ENCODE data around the gene OR2A5. TPM values are rescaled to one million over a fixed set of nuclear protein-coding genes. Genes with fewer than 3 reads are reported as not detected.

Gene OR2A5
- total RNA-seq, 2 experiments from 2014 or later = not detected

GRCh38 chr7:144018065-144018464, 30.7 kb upstream of the OR2A5 start:
- H3K4me1 Mint-ChIP-seq (ENCODE audit: low read depth) = no peaks in the 10 kb centered on the region
- H3K9me3 ChIP-seq (ENCODE audit: control insufficient read depth in 1 of 2, insufficient read depth in 1 of 2, low read length in 2 of 2) = no peaks in the 10 kb centered on the region
- ChIA-PET POLR2A (no interaction called here), CTCF (no interaction called here)
- no peak for ATAC-seq (ENCODE audit: poor library complexity)
- intact Hi-C loops (cut with DNase I, micrococcal nuclease) = no loop called here
- H3K4me3 Mint-ChIP-seq = no peak overlapping the region
- DNase-seq = no peak
- H3K27ac ChIP-seq (ENCODE audit: low read depth in 1 of 2, low read length in 2 of 2) = no peak overlapping the region
- no peaks in the 10 kb centered on the region for H3K36me3 ChIP-seq (ENCODE audit: insufficient read depth, low read length)
- H3K36me3 Mint-ChIP-seq (ENCODE audit: low read depth) = no peaks in the 10 kb centered on the region
- no peaks in the 10 kb centered on the region for H3K9me3 Mint-ChIP-seq
- no peak for TF ChIP-seq CTCF (IDR thresholded peaks at IDR 0.05)
- no peak overlapping the region for H3K27ac Mint-ChIP-seq
- H3K27me3 Mint-ChIP-seq = peaks cover 6% of the 10 kb centered on the region
- no peak overlapping the region for H3K4me3 ChIP-seq (ENCODE audit: low read length)
- no peaks in the 10 kb centered on the region for H3K27me3 ChIP-seq (ENCODE audit: control insufficient read depth in 1 of 2, insufficient read depth in 2 of 2, low read length in 2 of 2)
- no peaks in the 10 kb centered on the region for H3K4me1 ChIP-seq (ENCODE audit: insufficient read depth, low read length)

GRCh38 chr7:144019457-144019856, 29.3 kb upstream of the OR2A5 start:
- intact Hi-C loops (cut with DNase I, micrococcal nuclease) = no loop called here
- TF ChIP-seq CTCF (IDR thresholded peaks at IDR 0.05) = no peak
- CTCF ChIA-PET = no interaction called here
- no peaks in the 10 kb centered on the region for H3K27me3 Mint-ChIP-seq
- H3K4me1 ChIP-seq (ENCODE audit: insufficient read depth, low read length) = no peaks in the 10 kb centered on the region
- DNase-seq (no peak), ATAC-seq (ENCODE audit: poor library complexity) (no peak)
- no peaks in the 10 kb centered on the region for H3K4me1 Mint-ChIP-seq (ENCODE audit: low read depth)
- H3K4me3 ChIP-seq (ENCODE audit: low read length) = no peak overlapping the region
- H3K9me3 ChIP-seq (ENCODE audit: control insufficient read depth in 1 of 2, insufficient read depth in 1 of 2, low read length in 2 of 2) = no peaks in the 10 kb centered on the region
- no peak overlapping the region for H3K27ac ChIP-seq (ENCODE audit: low read depth in 1 of 2, low read length in 2 of 2)
- no peak overlapping the region for H3K27ac Mint-ChIP-seq
- no peaks in the 10 kb centered on the region for H3K27me3 ChIP-seq (ENCODE audit: control insufficient read depth in 1 of 2, insufficient read depth in 2 of 2, low read length in 2 of 2)
- no peaks in the 10 kb centered on the region for H3K36me3 Mint-ChIP-seq (ENCODE audit: low read depth)
- H3K9me3 Mint-ChIP-seq = no peaks in the 10 kb centered on the region
- no peak overlapping the region for H3K4me3 Mint-ChIP-seq
- POLR2A ChIA-PET = no interaction called here
- H3K36me3 ChIP-seq (ENCODE audit: insufficient read depth, low read length) = no peaks in the 10 kb centered on the region

GRCh38 chr7:144020340-144020739, 28.4 kb upstream of the OR2A5 start:
- no peaks in the 10 kb centered on the region for H3K36me3 ChIP-seq (ENCODE audit: insufficient read depth, low read length)
- no peaks in the 10 kb centered on the region for H3K9me3 ChIP-seq (ENCODE audit: control insufficient read depth in 1 of 2, insufficient read depth in 1 of 2, low read length in 2 of 2)
- Mint-ChIP-seq H3K4me1 (ENCODE audit: low read depth) (no peaks in the 10 kb centered on the region), H3K4me3 (no peak overlapping the region), H3K27me3 (no peaks in the 10 kb centered on the region), H3K27ac (no peak overlapping the region), H3K9me3 (no peaks in the 10 kb centered on the region), H3K36me3 (ENCODE audit: low read depth) (no peaks in the 10 kb centered on the region)
- POLR2A ChIA-PET = no interaction called here
- ATAC-seq (ENCODE audit: poor library complexity) (no peak), DNase-seq (no peak)
- no peak overlapping the region for H3K4me3 ChIP-seq (ENCODE audit: low read length)
- TF ChIP-seq CTCF (IDR thresholded peaks at IDR 0.05) = no peak
- H3K27ac ChIP-seq (ENCODE audit: low read depth in 1 of 2, low read length in 2 of 2) = no peak overlapping the region
- peaks cover 0 to 4% of the 10 kb centered on the region in 2 experiments for H3K27me3 ChIP-seq (ENCODE audit: control insufficient read depth in 1 of 2, insufficient read depth in 2 of 2, low read length in 2 of 2)
- CTCF ChIA-PET = no interaction called here
- intact Hi-C loops (cut with DNase I, micrococcal nuclease) = no loop called here
- no peaks in the 10 kb centered on the region for H3K4me1 ChIP-seq (ENCODE audit: insufficient read depth, low read length)
